Measurements from ENCODE around the gene AQP1. TPM values are rescaled to one million over a fixed set of nuclear protein-coding genes. Genes with fewer than 3 reads are reported as not detected.

The AQP1 gene
- 0.72 and 2.1 TPM in 2 replicates for total RNA-seq

DNA sequence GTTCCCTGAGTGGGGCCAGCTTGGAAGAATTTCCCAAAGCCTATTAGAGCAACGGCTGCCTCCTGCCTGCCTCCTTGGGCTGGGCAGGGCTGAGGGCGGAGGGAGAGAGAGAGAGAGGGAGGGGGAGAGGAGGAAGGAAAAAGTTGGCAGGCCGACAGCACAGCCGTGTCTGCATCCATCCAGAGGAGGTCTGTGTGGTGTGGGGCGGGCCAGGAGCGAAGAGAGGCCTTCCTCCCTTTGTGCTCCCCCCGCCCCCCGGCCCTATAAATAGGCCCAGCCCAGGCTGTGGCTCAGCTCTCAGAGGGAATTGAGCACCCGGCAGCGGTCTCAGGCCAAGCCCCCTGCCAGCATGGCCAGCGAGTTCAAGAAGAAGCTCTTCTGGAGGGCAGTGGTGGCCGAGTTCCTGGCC, at the start of gene AQP1:
TSS of gene AQP1 (plus strand) at position 293 of the 409 bp plus-strand sequence. CDS start at position 350, 57 bp downstream.
- H3K4me3 ChIP-seq (ENCODE audit: low read depth, low read length) = peak within 1 kb of the TSS; percentile 57
- no peak for DNase-seq (ENCODE audit: low read depth)
- no peak for TF ChIP-seq CTCF (conservative IDR thresholded peaks at IDR 0.05; ENCODE audit: low read depth, low read length)

DNA sequence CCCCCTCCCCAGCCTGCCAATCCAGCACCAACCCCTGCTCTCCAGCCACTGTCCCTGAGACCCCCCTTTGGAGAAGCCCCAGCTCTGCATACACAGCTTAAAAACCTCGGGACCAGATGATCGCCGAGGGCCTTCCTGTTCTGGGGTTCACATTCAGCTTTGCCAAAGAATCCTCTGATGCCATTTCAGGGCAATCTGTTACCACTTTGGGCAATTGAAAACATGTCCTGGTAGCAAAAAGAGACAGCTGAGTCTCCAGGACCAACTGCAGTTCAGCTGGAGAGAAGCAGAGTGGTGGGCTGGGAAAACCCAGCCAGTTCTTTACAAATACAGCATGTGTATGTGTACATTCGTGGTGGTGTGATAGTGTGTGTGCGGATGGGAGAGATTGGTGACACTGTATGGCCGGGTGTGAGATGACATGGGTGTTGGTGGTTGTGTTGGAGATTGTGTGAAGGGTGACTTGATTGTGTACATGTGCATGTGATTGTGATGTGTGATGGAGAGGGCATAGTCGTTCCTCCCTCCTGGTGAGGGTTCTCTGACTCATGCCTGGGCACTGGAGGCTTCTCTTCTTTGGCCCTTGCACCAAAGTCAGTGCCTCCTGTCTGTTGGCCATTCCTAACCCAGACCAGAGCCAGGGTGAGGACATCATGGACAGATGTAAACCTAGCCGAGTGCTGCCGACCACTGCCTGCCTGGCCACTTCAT, 48.5 kb upstream of the AQP1 start:
- H3K4me3 ChIP-seq (ENCODE audit: low read depth, low read length) = no peak overlapping the region
- TF ChIP-seq CTCF (conservative IDR thresholded peaks at IDR 0.05; ENCODE audit: low read depth, low read length) = no peak
- DNase-seq (ENCODE audit: low read depth) = no peak

- TF ChIP-seq CTCF (conservative IDR thresholded peaks at IDR 0.05; ENCODE audit: low read depth, low read length) = no peak
- no peak overlapping the region for H3K4me3 ChIP-seq (ENCODE audit: low read depth, low read length)
- no peak for DNase-seq (ENCODE audit: low read depth)
These were observed 48.0 kb upstream of the AQP1 start for GRCh38 chr7:30863706-30864035.

GRCh38 chr7:30864101-30864500, 47.6 kb upstream of the AQP1 start:
- DNase-seq (ENCODE audit: low read depth) = no peak
- TF ChIP-seq CTCF (conservative IDR thresholded peaks at IDR 0.05; ENCODE audit: low read depth, low read length) = no peak
- no peak overlapping the region for H3K4me3 ChIP-seq (ENCODE audit: low read depth, low read length)

GRCh38 chr7:30865076-30865475, 46.6 kb upstream of the AQP1 start:
- DNase-seq (ENCODE audit: low read depth) = no peak
- H3K4me3 ChIP-seq (ENCODE audit: low read depth, low read length) = no peak overlapping the region
- no peak for TF ChIP-seq CTCF (conservative IDR thresholded peaks at IDR 0.05; ENCODE audit: low read depth, low read length)

DNA sequence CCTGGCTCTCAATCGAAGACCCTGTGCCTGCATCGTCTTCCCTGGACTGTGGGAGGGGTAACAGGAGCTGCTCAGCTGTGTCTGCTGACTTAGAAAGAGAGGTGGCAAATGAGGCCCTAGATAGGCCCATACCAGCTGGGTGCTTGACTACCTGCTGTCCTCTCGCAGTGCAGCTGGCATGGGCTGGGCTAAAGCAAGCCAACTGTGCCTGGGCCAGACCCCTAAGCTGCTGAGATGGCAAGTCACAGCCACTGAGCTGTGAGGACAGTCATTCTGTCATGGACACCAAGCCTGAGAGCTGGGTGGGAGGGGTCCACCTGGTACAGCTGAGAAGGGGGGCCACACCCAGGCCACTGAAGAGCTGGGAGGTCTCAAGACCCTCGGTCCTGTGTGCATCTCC, 45.8 kb upstream of the AQP1 start:
- no peak for TF ChIP-seq CTCF (conservative IDR thresholded peaks at IDR 0.05; ENCODE audit: low read depth, low read length)
- H3K4me3 ChIP-seq (ENCODE audit: low read depth, low read length) = no peak overlapping the region
- DNase-seq (ENCODE audit: low read depth) = no peak

- no peak for DNase-seq (ENCODE audit: low read depth)
- no peak overlapping the region for H3K4me3 ChIP-seq (ENCODE audit: low read depth, low read length)
- TF ChIP-seq CTCF (conservative IDR thresholded peaks at IDR 0.05; ENCODE audit: low read depth, low read length) = no peak
These were observed 44.7 kb upstream of the AQP1 start for GRCh38 chr7:30866939-30867338.

Data from epithelial cell of proximal tubule (primary cell).